Measurements from ENCODE around the gene NRXN3.

Gene NRXN3

DNA sequence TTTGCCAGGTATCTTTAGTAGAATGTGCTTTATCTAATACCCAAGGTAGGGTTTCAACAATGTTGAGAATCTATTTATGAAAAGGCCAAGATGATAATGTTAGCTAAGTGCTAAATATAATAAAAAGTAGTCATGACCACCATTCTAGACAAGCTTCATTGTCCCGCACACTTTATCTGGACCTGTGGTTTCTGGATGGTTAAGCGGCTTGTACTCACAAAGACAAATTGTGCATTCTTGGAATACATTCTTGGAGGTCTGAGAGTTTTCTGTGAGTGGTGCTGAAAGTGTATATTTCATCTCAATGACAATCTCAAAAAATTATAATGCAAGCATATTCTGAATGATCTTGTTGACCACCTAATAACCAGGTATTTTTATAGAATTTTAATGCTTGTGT, 1394.2 kb downstream of the NRXN3 start:
- ChIA-PET CTCF (interaction anchor here (0.7 to 1.4 kb wide), 3 partner anchors 20 to 79 kb away, joined by 3 read pairs; no protein-coding TSS in a partner anchor), POLR2A (no interaction called here)
- Histone ChIP-seq H3K4me1 (ENCODE audit: control insufficient read depth, insufficient read depth, low read length) (no peaks in the 10 kb centered on the region), H3K36me3 (ENCODE audit: control insufficient read depth in 2 of 2, insufficient read depth in 1 of 2, low read length in 2 of 2) (no peaks in the 10 kb centered on the region), H3K4me3 (ENCODE audit: low read depth, low read length) (no peak overlapping the region), H3K9me3 (ENCODE audit: control insufficient read depth, insufficient read depth, low read depth, low read length) (no peaks in the 10 kb centered on the region), H3K27ac (ENCODE audit: extremely low read depth, low read depth, low read length) (no peak overlapping the region)
- no peak for TF ChIP-seq HIC1 (tag by site-specific recombination; IDR thresholded peaks at IDR 0.05)
- TF ChIP-seq PRDM1 (tag by site-specific recombination; IDR thresholded peaks at IDR 0.05), result no peak
- no peak for TF ChIP-seq ZNF350 (tag by site-specific recombination; IDR thresholded peaks at IDR 0.05)
- TF ChIP-seq, protein P1, sequence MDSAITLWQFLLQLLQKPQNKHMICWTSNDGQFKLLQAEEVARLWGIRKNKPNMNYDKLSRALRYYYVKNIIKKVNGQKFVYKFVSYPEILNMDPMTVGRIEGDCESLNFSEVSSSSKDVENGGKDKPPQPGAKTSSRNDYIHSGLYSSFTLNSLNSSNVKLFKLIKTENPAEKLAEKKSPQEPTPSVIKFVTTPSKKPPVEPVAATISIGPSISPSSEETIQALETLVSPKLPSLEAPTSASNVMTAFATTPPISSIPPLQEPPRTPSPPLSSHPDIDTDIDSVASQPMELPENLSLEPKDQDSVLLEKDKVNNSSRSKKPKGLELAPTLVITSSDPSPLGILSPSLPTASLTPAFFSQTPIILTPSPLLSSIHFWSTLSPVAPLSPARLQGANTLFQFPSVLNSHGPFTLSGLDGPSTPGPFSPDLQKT (IDR thresholded peaks at IDR 0.05; ENCODE audit: borderline replicate concordance, low read depth, low read length), result no peak
- TF ChIP-seq OSR2 (tag by site-specific recombination; IDR thresholded peaks at IDR 0.05), result no peak
- no peak for TF ChIP-seq KLF8 (tag by site-specific recombination; IDR thresholded peaks at IDR 0.05)
- TF ChIP-seq ZNF157 (tag by site-specific recombination; IDR thresholded peaks at IDR 0.05), result no peak
- no peak for TF ChIP-seq ZNF341 (tag by site-specific recombination; IDR thresholded peaks at IDR 0.05; ENCODE audit: low read depth)
- no peak for TF ChIP-seq ZNF335 (tag by site-specific recombination; conservative IDR thresholded peaks at IDR 0.05)
- TF ChIP-seq, protein P2, sequence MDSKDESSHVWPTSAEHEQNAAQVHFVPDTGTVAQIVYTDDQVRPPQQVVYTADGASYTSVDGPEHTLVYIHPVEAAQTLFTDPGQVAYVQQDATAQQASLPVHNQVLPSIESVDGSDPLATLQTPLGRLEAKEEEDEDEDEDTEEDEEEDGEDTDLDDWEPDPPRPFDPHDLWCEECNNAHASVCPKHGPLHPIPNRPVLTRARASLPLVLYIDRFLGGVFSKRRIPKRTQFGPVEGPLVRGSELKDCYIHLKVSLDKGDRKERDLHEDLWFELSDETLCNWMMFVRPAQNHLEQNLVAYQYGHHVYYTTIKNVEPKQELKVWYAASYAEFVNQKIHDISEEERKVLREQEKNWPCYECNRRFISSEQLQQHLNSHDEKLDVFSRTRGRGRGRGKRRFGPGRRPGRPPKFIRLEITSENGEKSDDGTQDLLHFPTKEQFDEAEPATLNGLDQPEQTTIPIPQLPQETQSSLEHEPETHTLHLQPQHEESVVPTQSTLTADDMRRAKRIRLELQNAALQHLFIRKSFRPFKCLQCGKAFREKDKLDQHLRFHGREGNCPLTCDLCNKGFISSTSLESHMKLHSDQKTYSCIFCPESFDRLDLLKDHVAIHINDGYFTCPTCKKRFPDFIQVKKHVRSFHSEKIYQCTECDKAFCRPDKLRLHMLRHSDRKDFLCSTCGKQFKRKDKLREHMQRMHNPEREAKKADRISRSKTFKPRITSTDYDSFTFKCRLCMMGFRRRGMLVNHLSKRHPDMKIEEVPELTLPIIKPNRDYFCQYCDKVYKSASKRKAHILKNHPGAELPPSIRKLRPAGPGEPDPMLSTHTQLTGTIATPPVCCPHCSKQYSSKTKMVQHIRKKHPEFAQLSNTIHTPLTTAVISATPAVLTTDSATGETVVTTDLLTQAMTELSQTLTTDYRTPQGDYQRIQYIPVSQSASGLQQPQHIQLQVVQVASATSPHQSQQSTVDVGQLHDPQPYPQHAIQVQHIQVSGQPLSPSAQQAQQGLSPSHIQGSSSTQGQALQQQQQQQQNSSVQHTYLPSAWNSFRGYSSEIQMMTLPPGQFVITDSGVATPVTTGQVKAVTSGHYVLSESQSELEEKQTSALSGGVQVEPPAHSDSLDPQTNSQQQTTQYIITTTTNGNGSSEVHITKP (tag by site-specific recombination; IDR thresholded peaks at IDR 0.05), result no peak
- TF ChIP-seq SETDB1 (IDR thresholded peaks at IDR 0.05; ENCODE audit: insufficient read length, low read length), result no peak
- no peak for TF ChIP-seq ZNF777 (tag by site-specific recombination; IDR thresholded peaks at IDR 0.05; ENCODE audit: borderline replicate concordance)
- TF ChIP-seq, protein P3, sequence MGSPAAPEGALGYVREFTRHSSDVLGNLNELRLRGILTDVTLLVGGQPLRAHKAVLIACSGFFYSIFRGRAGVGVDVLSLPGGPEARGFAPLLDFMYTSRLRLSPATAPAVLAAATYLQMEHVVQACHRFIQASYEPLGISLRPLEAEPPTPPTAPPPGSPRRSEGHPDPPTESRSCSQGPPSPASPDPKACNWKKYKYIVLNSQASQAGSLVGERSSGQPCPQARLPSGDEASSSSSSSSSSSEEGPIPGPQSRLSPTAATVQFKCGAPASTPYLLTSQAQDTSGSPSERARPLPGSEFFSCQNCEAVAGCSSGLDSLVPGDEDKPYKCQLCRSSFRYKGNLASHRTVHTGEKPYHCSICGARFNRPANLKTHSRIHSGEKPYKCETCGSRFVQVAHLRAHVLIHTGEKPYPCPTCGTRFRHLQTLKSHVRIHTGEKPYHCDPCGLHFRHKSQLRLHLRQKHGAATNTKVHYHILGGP (tag by site-specific recombination; IDR thresholded peaks at IDR 0.05), result no peak
- TF ChIP-seq, protein P4, sequence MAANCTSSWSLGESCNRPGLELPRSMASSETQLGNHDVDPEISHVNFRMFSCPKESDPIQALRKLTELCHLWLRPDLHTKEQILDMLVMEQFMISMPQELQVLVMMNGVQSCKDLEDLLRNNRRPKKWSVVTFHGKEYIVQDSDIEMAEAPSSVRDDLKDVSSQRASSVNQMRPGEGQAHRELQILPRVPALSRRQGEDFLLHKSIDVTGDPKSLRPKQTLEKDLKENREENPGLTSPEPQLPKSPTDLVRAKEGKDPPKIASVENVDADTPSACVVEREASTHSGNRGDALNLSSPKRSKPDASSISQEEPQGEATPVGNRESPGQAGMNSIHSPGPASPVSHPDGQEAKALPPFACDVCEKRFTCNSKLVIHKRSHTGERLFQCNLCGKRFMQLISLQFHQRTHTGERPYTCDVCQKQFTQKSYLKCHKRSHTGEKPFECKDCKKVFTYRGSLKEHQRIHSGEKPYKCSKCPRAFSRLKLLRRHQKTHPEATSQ (tag by site-specific recombination; IDR thresholded peaks at IDR 0.05), result no peak
- no peak for TF ChIP-seq OVOL3 (tag by site-specific recombination; IDR thresholded peaks at IDR 0.05)
- TF ChIP-seq ZNF621 (tag by site-specific recombination; IDR thresholded peaks at IDR 0.05), result no peak

DNA sequence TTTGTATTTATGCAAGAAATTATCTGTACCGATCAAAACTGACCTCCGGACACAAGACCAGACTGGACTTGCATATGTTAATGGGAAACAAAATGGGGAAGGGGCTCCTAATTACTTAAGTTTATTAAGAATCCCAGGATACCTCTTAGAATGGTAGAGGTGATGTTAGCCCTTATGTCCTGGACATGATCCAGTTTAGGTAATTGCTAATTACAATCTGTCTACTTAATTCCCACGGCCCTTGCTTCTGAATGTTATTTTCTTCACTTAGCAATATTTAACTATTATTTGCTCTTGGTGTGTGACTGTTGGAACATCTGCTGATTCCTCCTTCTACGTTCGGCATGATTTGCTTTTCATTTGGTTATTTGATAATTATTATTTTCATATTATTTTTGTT, 1397.1 kb downstream of the NRXN3 start:
- Histone ChIP-seq H3K27ac (ENCODE audit: extremely low read depth, low read depth, low read length) (no peak overlapping the region), H3K9me3 (ENCODE audit: control insufficient read depth, insufficient read depth, low read depth, low read length) (no peaks in the 10 kb centered on the region), H3K4me1 (ENCODE audit: control insufficient read depth, insufficient read depth, low read length) (0 out of 2 replicates have a peak, but pooled peaks cover 3% of the 10 kb centered on the region), H3K36me3 (ENCODE audit: control insufficient read depth in 2 of 2, insufficient read depth in 1 of 2, low read length in 2 of 2) (no peaks in the 10 kb centered on the region), H3K4me3 (ENCODE audit: low read depth, low read length) (no peak overlapping the region)
- POLR2A ChIA-PET, result no interaction called here
- TF ChIP-seq ZFP3 (tag by site-specific recombination; IDR thresholded peaks at IDR 0.05; ENCODE audit: low read depth) (no peak), PRDM6 (tag by site-specific recombination; IDR thresholded peaks at IDR 0.05) (no peak), EGR2 (tag by site-specific recombination; IDR thresholded peaks at IDR 0.05; ENCODE audit: low read depth) (no peak), SCRT2 (tag by site-specific recombination; IDR thresholded peaks at IDR 0.05) (no peak), ZNF529 (tag by site-specific recombination; IDR thresholded peaks at IDR 0.05; ENCODE audit: insufficient replicate concordance) (no peak), ZNF292 (tag by site-specific recombination; IDR thresholded peaks at IDR 0.05; ENCODE audit: borderline replicate concordance, low read depth) (no peak), SP2 (tag by site-specific recombination; IDR thresholded peaks at IDR 0.05) (no peak)
- TF ChIP-seq, protein P4 (tag by site-specific recombination; IDR thresholded peaks at IDR 0.05), result no peak
- CTCF ChIA-PET, result no interaction called here
